Naive thymus-derived CD4-positive, alpha-beta T cell (primary cell): ENCODE data around the gene AKR1C4. TPM values are rescaled to one million over a fixed set of nuclear protein-coding genes. Genes with fewer than 3 reads are reported as not detected.

Experiments used
- ATAC-seq: fragments of 150-1000 bp; cut with Tn5 transposase; 2 replicates; pipeline ENCODE4 v1.10.0; 2021; ENCODE audit warnings: mild to moderate bottlenecking, moderate library complexity
- CTCF ChIA-PET: fragments of 350-600 bp; sonication (Branson Sonifier 250); formaldehyde crosslinking; loops from one replicate; lab custom pipeline; 2021; ENCODE audit warnings: antibody characterized with exemption; lab: Charles Lee
- POLR2A ChIA-PET: fragments of 350-600 bp; sonication (Branson Sonifier 250); formaldehyde crosslinking; loops from one replicate; lab custom pipeline; 2021; ENCODE audit warnings: antibody characterized with exemption, inconsistent platforms; lab: Charles Lee
- DNase-seq, 9 donors: peaks; one replicate each; pipeline versions ENCODE4 v3.0.0 to v3.0.0-alpha.2; 2020 to 2022; ENCODE audit warnings: mixed read lengths in 1 of 9
- H3K27ac ChIP-seq: one replicate; pipeline ENCODE4 v1.7.0; 2013; ENCODE audit warnings: mild to moderate bottlenecking, low read depth, low read length, moderate library complexity
- H3K27me3 ChIP-seq, 2 donors: one replicate each; pipeline ENCODE4 v1.7.0; 2013; ENCODE audit warnings: low read length in 2 of 2, mild to moderate bottlenecking in 2 of 2, moderate library complexity in 2 of 2; ENCODE audit not compliant: control insufficient read depth in 2 of 2, insufficient read depth in 2 of 2
- H3K36me3 ChIP-seq, 3 experiments: 1 replicate in 2 of 3; 2 replicates in 1 of 3; pipeline ENCODE4 v1.7.0; 2013; ENCODE audit warnings: low read length in 3 of 3, mild to moderate bottlenecking in 3 of 3, moderate library complexity in 1 of 3; ENCODE audit not compliant: insufficient read depth in 3 of 3, control insufficient read depth in 2 of 3
- H3K4me1 ChIP-seq, 2 donors: one replicate each; pipeline ENCODE4 v1.7.0; 2013; ENCODE audit warnings: low read length in 2 of 2, mild to moderate bottlenecking in 2 of 2, moderate library complexity in 1 of 2; ENCODE audit not compliant: control insufficient read depth in 2 of 2, insufficient read depth in 2 of 2
- H3K4me3 ChIP-seq: 2 replicates; pipeline ENCODE4 v1.7.0; 2013; ENCODE audit warnings: mild to moderate bottlenecking, low read length
- H3K9me3 ChIP-seq, 3 experiments: 1 replicate in 2 of 3; 2 replicates in 1 of 3; pipeline ENCODE4 v1.7.0; 2013; ENCODE audit warnings: low read length in 3 of 3; ENCODE audit not compliant: control insufficient read depth in 2 of 3
- H3K27ac Mint-ChIP-seq, 9 donors: one replicate each; pipeline ENCODE4 v1.8.0; 2020 to 2022; ENCODE audit warnings: mixed read lengths in 9 of 9, mild to moderate bottlenecking in 8 of 9, moderate library complexity in 5 of 9, inconsistent platforms in 2 of 9
- H3K27me3 Mint-ChIP-seq, 5 donors: one replicate each; pipeline ENCODE4 v1.8.0; 2021 to 2022; ENCODE audit warnings: mixed read lengths in 5 of 5, mild to moderate bottlenecking in 1 of 5
- H3K36me3 Mint-ChIP-seq, 5 donors: one replicate each; pipeline ENCODE4 v1.8.0; 2020 to 2022; ENCODE audit warnings: mixed read lengths in 5 of 5, mild to moderate bottlenecking in 3 of 5, inconsistent platforms in 1 of 5
- H3K4me1 Mint-ChIP-seq, 7 donors: one replicate each; pipeline ENCODE4 v1.8.0; 2020 to 2022; ENCODE audit warnings: mixed read lengths in 7 of 7, mild to moderate bottlenecking in 3 of 7, inconsistent platforms in 1 of 7
- H3K4me3 Mint-ChIP-seq, 10 donors: one replicate each; pipeline ENCODE4 v1.8.0; 2020 to 2022; ENCODE audit warnings: mild to moderate bottlenecking in 10 of 10, mixed read lengths in 10 of 10, moderate library complexity in 6 of 10, inconsistent platforms in 2 of 10
- H3K9me3 Mint-ChIP-seq, 11 donors: one replicate each; pipeline ENCODE4 v1.8.0; 2020 to 2022; ENCODE audit warnings: mixed read lengths in 11 of 11, mild to moderate bottlenecking in 4 of 11, inconsistent platforms in 1 of 11, moderate library complexity in 1 of 11
- intact Hi-C, 2 donors: fragments of 100-400 bp; cut with micrococcal nuclease; formaldehyde crosslinking; loops; one replicate each; pipeline ENCODE4 v1.15.1; 2023
- polyA plus RNA-seq, 2 donors: library from polyadenylated mRNA; unstranded; fragments of 300-500 nt; fragmentation: Illumina TruSeq; gene quantifications; one replicate each; pipeline ENCODE4 v1.2.3, GENCODE V29; 2021
- total RNA-seq, 6 experiments: library from RNA in 5 of 6; stranded (reverse) in 5 of 6; gene quantifications; 1 replicate in 5 of 6; 2 replicates in 1 of 6; pipeline ENCODE4 v1.2.3 and lab custom pipeline; 2021 to 2026

The AKR1C4 gene
- total and polyA plus RNA-seq, 7 experiments from 2014 or later, result not detected

- Mint-ChIP-seq H3K36me3 (peaks cover 0 to 10% (median under 1%) of the 10 kb centered on the region in 5 donors), H3K9me3 (peaks cover 0 to 11% (median 6%) of the 10 kb centered on the region in 11 donors), H3K4me3 (no peak overlapping the region), H3K27ac (no peak overlapping the region), H3K27me3 (peaks cover 0 to 43% (median 0%) of the 10 kb centered on the region in 5 donors), H3K4me1 (no peaks in the 10 kb centered on the region)
- ChIA-PET CTCF (no interaction called here), POLR2A (no interaction called here)
- no peak overlapping the region for H3K4me3 ChIP-seq
- H3K36me3 ChIP-seq, result no peaks in the 10 kb centered on the region
- DNase-seq, result no peak
- no peaks in the 10 kb centered on the region for H3K9me3 ChIP-seq
- H3K27ac ChIP-seq, result no peak overlapping the region
- H3K4me1 ChIP-seq, result no peaks in the 10 kb centered on the region
- intact Hi-C loops, result no loop called here
- no peak for ATAC-seq
- H3K27me3 ChIP-seq, result no peaks in the 10 kb centered on the region
These were observed 40.7 kb upstream of the AKR1C4 start for GRCh38 chr10:5155951-5156350.

- H3K27me3 Mint-ChIP-seq, result peaks cover 0 to 52% (median 0%) of the 10 kb centered on the region in 5 donors
- H3K9me3 Mint-ChIP-seq, result peaks cover 0 to 17% (median 7%) of the 10 kb centered on the region in 11 donors
- Histone ChIP-seq H3K9me3 (no peaks in the 10 kb centered on the region), H3K36me3 (no peaks in the 10 kb centered on the region), H3K27me3 (no peaks in the 10 kb centered on the region), H3K4me3 (no peak overlapping the region), H3K27ac (no peak overlapping the region), H3K4me1 (no peaks in the 10 kb centered on the region)
- intact Hi-C loops, result no loop called here
- no peak for ATAC-seq
- no peak for DNase-seq
- POLR2A ChIA-PET, result no interaction called here
- CTCF ChIA-PET, result interaction anchor here (0.5 kb wide), 1 partner anchor 342 kb away, joined by 6 read pairs; no protein-coding TSS in a partner anchor
- no peak overlapping the region for H3K27ac Mint-ChIP-seq
- H3K4me1 Mint-ChIP-seq, result no peaks in the 10 kb centered on the region
- peaks cover 0 to 13% (median 4%) of the 10 kb centered on the region in 5 donors for H3K36me3 Mint-ChIP-seq
- H3K4me3 Mint-ChIP-seq, result no peak overlapping the region
These were observed 39.1 kb upstream of the AKR1C4 start for GRCh38 chr10:5157501-5157900.

GRCh38 chr10:5159126-5159525 lies 37.5 kb upstream of the AKR1C4 start:
- peaks cover 0 to 54% (median 4%) of the 10 kb centered on the region in 5 donors for H3K27me3 Mint-ChIP-seq
- ChIA-PET POLR2A (interaction anchor here (0.6 kb wide), 1 partner anchor 694 kb away, joined by 3 read pairs; no protein-coding TSS in a partner anchor), CTCF (no interaction called here)
- Histone ChIP-seq H3K4me1 (no peaks in the 10 kb centered on the region), H3K27ac (no peak overlapping the region), H3K4me3 (no peak overlapping the region), H3K27me3 (no peaks in the 10 kb centered on the region), H3K36me3 (no peaks in the 10 kb centered on the region), H3K9me3 (peaks cover 0 to 6% (median 0%) of the 10 kb centered on the region in 3 experiments)
- no peak overlapping the region for H3K27ac Mint-ChIP-seq
- H3K36me3 Mint-ChIP-seq, result peaks cover 0 to 19% (median 7%) of the 10 kb centered on the region in 5 donors
- DNase-seq (no peak), ATAC-seq (no peak)
- peaks cover 6 to 33% (median 17%) of the 10 kb centered on the region in 11 donors for H3K9me3 Mint-ChIP-seq
- no peak overlapping the region for H3K4me3 Mint-ChIP-seq
- no peaks in the 10 kb centered on the region for H3K4me1 Mint-ChIP-seq
- intact Hi-C loops, result no loop called here

- Histone ChIP-seq H3K27me3 (no peaks in the 10 kb centered on the region), H3K4me1 (no peaks in the 10 kb centered on the region), H3K27ac (no peak overlapping the region), H3K9me3 (peaks cover 4 to 30% (median 8%) of the 10 kb centered on the region in 3 experiments), H3K4me3 (no peak overlapping the region), H3K36me3 (no peaks in the 10 kb centered on the region)
- intact Hi-C loops, result no loop called here
- no peak overlapping the region for H3K27ac Mint-ChIP-seq
- H3K36me3 Mint-ChIP-seq, result peaks cover 2 to 25% (median 11%) of the 10 kb centered on the region in 5 donors
- ChIA-PET CTCF (interaction anchor here (1.0 kb wide), 1 partner anchor 216 kb away, joined by 3 read pairs; no protein-coding TSS in a partner anchor), POLR2A (no interaction called here)
- H3K4me1 Mint-ChIP-seq, result peaks cover 0 to 5% (median 0%) of the 10 kb centered on the region in 7 donors
- DNase-seq (no peak), ATAC-seq (no peak)
- peaks cover 0 to 42% (median 4%) of the 10 kb centered on the region in 5 donors for H3K27me3 Mint-ChIP-seq
- peaks cover 16 to 75% (median 39%) of the 10 kb centered on the region in 11 donors for H3K9me3 Mint-ChIP-seq
- H3K4me3 Mint-ChIP-seq, result no peak overlapping the region
These were observed 33.1 kb upstream of the AKR1C4 start for GRCh38 chr10:5163487-5163886.

GRCh38 chr10:5165738-5166137 lies 30.9 kb upstream of the AKR1C4 start:
- ChIA-PET POLR2A (interaction anchor here (1.2 kb wide), 1 partner anchor 152 kb away, joined by 3 read pairs; no protein-coding TSS in a partner anchor), CTCF (interaction anchor here (1.1 kb wide), 1 partner anchor 457 kb away, joined by 5 read pairs; no protein-coding TSS in a partner anchor)
- peaks cover 13 to 76% (median 38%) of the 10 kb centered on the region in 11 donors for H3K9me3 Mint-ChIP-seq
- no peaks in the 10 kb centered on the region for H3K27me3 ChIP-seq
- peaks cover 0 to 10% (median 0%) of the 10 kb centered on the region in 7 donors for H3K4me1 Mint-ChIP-seq
- intact Hi-C loops, result no loop called here
- peaks cover 0 to 23% (median 0%) of the 10 kb centered on the region in 5 donors for H3K27me3 Mint-ChIP-seq
- H3K9me3 ChIP-seq, result peaks cover 4 to 30% (median 8%) of the 10 kb centered on the region in 3 experiments
- no peak overlapping the region for H3K4me3 ChIP-seq
- H3K36me3 Mint-ChIP-seq, result peaks cover 2 to 25% (median 11%) of the 10 kb centered on the region in 5 donors
- H3K27ac Mint-ChIP-seq, result no peak overlapping the region
- no peak overlapping the region for H3K27ac ChIP-seq
- no peak for DNase-seq
- H3K36me3 ChIP-seq, result no peaks in the 10 kb centered on the region
- no peaks in the 10 kb centered on the region for H3K4me1 ChIP-seq
- no peak for ATAC-seq
- H3K4me3 Mint-ChIP-seq, result no peak overlapping the region

GRCh38 chr10:5168897-5169420 lies 27.7 kb upstream of the AKR1C4 start:
- no peak for ATAC-seq

More at GRCh38 chr10:5168897-5169420, 27.7 kb upstream of the AKR1C4 start:
- peaks cover 0 to 5% (median 0%) of the 10 kb centered on the region in 5 donors for H3K27me3 Mint-ChIP-seq
- Histone ChIP-seq H3K9me3 (peaks cover 4 to 25% (median 8%) of the 10 kb centered on the region in 3 experiments), H3K27me3 (no peaks in the 10 kb centered on the region), H3K4me3 (no peak overlapping the region), H3K27ac (no peak overlapping the region), H3K4me1 (no peaks in the 10 kb centered on the region), H3K36me3 (no peaks in the 10 kb centered on the region)
- ChIA-PET POLR2A (no interaction called here), CTCF (no interaction called here)
- H3K4me1 Mint-ChIP-seq, result peaks cover 0 to 10% (median 0%) of the 10 kb centered on the region in 7 donors
- H3K9me3 Mint-ChIP-seq, result peaks cover 8 to 49% (median 28%) of the 10 kb centered on the region in 11 donors
- peaks cover 0 to 9% (median 4%) of the 10 kb centered on the region in 5 donors for H3K36me3 Mint-ChIP-seq
- intact Hi-C loops, result no loop called here
- H3K4me3 Mint-ChIP-seq, result no peak overlapping the region
- H3K27ac Mint-ChIP-seq, result no peak overlapping the region
- no peak for DNase-seq
